Dendritic cell treated with granulocyte-macrophage colony-stimulating factor and Interleukin-4, amounts not matched to agents 40 ng/mL and 50 ng/mL, for 4 days (primary cell): Measurements from ENCODE around the gene PSAP.
"Not testable (repeated sequence)": the region's sequence is repeated elsewhere in the genome, so short reads cannot be mapped to it uniquely, and the experiment has no call there.

Experiments used
- H3K27ac Mint-ChIP-seq: one replicate; pipeline ENCODE4 v1.8.0; 2022; ENCODE audit warnings: mild to moderate bottlenecking, mixed read lengths
- H3K27me3 Mint-ChIP-seq: one replicate; pipeline ENCODE4 v1.8.0; 2022; ENCODE audit warnings: mild to moderate bottlenecking, mixed read lengths
- H3K36me3 Mint-ChIP-seq: one replicate; pipeline ENCODE4 v1.8.0; 2022; ENCODE audit warnings: low read depth, mixed read lengths
- H3K4me1 Mint-ChIP-seq: one replicate; pipeline ENCODE4 v1.8.0; 2022; ENCODE audit warnings: low read depth, mixed read lengths
- H3K4me3 Mint-ChIP-seq: one replicate; pipeline ENCODE4 v1.8.0; 2022; ENCODE audit warnings: mild to moderate bottlenecking, moderate library complexity, mixed read lengths
- H3K9me3 Mint-ChIP-seq: one replicate; pipeline ENCODE4 v1.8.0; 2022; ENCODE audit warnings: mixed read lengths
- intact Hi-C: fragments of 100-400 bp; cut with micrococcal nuclease; formaldehyde crosslinking; loops from one replicate; pipeline ENCODE4 v1.15.0; 2022

Gene PSAP

DNA sequence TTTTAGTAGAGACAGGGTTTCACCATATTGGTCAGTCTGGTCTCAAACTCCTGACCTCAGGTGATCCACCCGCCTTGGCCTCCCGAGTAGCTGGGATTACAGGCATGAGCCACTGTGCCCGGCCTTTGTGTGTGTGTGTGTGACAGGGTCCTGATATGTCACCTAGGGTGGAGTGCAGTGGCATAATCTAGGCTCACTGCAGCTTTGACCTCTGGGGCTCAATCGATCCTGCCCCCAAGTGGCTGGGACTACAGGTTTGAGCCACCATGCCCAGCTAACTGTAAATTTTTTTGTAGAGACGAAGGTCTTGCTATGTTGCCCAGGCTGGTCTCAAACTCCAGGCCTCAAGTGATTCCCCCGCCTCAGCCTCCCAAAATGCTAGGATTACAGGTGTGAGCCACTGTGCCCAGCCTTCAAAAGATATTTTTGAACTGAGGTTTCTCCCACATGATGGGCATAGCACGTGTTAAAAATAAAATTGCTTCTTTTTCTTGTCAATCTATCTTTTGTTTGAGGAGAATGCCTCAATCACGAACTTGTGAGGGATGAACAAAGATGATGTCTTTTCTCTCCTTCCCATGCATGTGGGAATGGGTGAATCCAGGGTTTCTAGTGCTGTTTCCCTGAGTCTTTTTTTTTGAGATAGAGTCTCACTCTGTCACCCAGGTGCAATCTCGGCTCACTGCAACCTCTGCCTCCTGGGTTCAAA lies 30.8 kb upstream of the PSAP start:
- intact Hi-C loops: no loop called here
- Mint-ChIP-seq H3K36me3 (no peaks in the 10 kb centered on the region), H3K27me3 (no peaks in the 10 kb centered on the region), H3K4me3 (no peak overlapping the region), H3K27ac (peak overlapping the region; percentile 70), H3K9me3 (no peaks in the 10 kb centered on the region), H3K4me1 (peaks cover 67% of the 10 kb centered on the region)

DNA sequence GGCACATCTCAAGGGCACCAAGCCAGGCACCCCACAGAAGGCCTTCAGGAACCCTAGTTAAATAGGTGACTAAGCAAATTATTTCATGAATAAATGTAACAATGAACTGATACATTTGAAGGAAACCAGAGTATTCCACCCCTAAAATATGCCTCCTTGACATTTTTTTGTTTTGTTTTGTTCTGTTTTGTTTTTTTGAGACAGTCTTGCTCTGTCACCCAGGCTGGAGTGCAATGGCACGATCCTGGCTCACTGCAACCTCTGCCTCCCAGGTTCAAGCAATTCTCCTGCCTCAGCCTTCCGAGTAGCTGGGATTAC lies 30.2 kb upstream of the PSAP start:
- H3K36me3 Mint-ChIP-seq, H3K4me3 Mint-ChIP-seq, intact Hi-C loops, H3K9me3 Mint-ChIP-seq, H3K27me3 Mint-ChIP-seq: not testable (repeated sequence)
- H3K27ac Mint-ChIP-seq: peak overlapping the region; percentile 70
- H3K4me1 Mint-ChIP-seq: peaks cover 67% of the 10 kb centered on the region

DNA sequence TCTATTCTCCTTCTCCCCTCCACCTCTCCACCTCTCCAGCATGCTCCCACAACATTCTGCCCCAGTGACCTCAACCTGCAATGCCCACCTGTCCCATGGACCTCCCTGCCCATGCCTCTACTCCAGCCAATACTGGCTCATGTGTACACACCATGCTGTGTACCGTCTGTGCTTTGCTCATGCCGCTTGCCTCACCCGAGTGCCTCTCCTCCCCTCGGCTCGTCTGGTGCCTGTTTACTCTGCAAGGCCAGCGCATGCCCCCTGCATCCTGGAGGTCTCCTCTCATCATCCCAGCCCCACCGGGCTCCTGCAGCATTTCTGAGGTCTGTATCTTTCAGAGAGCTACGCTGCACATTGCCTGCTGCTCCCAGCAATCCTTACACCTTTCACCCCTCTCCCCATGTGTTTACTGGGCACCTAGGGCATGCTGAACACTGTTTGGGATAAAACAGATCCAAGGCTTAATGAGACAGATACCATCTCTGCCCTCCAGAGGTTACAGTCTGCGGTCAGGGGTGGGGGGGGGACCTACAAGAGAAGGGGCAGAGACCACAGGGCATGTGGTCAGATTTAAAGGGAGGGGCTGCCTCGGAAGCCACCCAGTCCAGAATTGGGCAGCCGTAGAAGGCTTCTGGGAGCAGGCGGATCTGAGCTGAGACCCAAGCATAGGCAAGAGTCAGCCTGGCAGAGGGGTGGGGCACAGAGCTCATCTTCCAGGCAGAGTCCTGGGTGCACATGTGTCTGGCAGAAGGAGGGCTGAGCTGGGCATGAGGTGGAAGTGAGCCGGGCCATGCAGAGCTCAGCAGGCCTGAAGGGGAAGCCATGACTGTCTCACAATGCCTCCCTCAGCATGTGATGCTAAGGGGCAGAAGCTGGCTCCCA lies 29.6 kb upstream of the PSAP start:
- H3K36me3 Mint-ChIP-seq: no peaks in the 10 kb centered on the region
- H3K27ac Mint-ChIP-seq: peak overlapping the region; percentile 70
- intact Hi-C loops: no loop called here
- H3K27me3 Mint-ChIP-seq: no peaks in the 10 kb centered on the region
- H3K4me1 Mint-ChIP-seq: peaks cover 67% of the 10 kb centered on the region
- no peaks in the 10 kb centered on the region for H3K9me3 Mint-ChIP-seq
- H3K4me3 Mint-ChIP-seq: no peak overlapping the region

DNA sequence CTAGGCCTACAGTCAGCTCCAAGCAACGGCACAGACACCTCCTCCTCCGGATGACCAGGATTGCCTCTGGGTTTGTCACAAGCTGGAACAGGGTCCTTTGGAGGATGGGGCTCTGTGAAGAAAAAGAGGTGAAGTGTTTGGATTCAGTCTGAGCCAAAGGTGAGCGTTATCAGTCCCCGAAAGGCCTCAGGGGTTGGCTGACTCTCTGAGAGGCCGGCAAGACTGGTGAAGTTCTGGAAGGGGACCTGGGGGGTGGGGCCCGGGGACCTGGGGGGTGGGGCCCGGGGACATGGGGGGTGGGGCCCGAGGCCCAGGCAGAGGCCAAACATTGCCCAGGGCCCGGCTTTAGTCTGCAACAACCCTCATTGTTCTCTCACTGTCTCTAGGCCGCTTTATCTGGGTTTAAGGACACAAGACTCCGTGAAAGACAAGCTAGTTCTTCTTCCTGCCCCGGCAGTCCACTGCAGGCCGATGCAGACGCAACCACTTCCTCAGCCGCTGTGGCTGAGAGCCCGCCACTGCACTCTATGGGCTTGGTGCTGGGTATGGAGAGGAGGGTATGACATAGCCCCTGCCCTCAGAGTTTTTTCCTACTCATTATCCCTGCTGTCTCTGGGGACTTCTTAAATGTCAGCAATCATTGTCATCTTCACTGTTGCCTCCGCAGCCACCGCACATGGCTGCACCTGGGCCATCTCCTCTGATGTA lies 27.4 kb upstream of the PSAP start:
- no peaks in the 10 kb centered on the region for H3K9me3 Mint-ChIP-seq
- no peaks in the 10 kb centered on the region for H3K27me3 Mint-ChIP-seq
- peak overlapping the region; percentile 83 for H3K27ac Mint-ChIP-seq
- H3K4me1 Mint-ChIP-seq: peaks cover 70% of the 10 kb centered on the region
- H3K36me3 Mint-ChIP-seq: no peaks in the 10 kb centered on the region
- intact Hi-C loops: no loop called here
- H3K4me3 Mint-ChIP-seq: no peak overlapping the region

DNA sequence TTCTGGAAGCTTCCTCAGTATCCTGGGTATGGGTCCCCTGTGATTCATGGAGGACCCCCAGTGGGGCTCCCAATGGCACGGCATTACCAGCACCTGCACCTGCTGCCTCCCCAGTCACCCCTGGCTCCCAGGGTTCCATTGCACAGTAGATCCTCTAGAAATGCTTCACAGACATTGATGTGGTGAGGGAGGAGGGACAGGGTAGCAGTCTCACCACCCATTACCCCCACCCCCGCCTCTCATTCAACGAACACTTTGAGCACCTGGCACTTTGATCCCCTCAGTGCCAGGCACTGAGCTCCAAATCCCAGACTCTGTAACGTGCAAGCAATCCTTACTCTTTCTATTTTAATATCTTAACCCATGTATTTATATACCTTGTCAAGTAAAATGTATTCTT lies 26.8 kb upstream of the PSAP start:
- no peaks in the 10 kb centered on the region for H3K27me3 Mint-ChIP-seq
- no peak overlapping the region for H3K4me3 Mint-ChIP-seq
- H3K36me3 Mint-ChIP-seq: no peaks in the 10 kb centered on the region
- peak overlapping the region; percentile 83 for H3K27ac Mint-ChIP-seq
- intact Hi-C loops: no loop called here
- peaks cover 68% of the 10 kb centered on the region for H3K4me1 Mint-ChIP-seq
- H3K9me3 Mint-ChIP-seq: no peaks in the 10 kb centered on the region

DNA sequence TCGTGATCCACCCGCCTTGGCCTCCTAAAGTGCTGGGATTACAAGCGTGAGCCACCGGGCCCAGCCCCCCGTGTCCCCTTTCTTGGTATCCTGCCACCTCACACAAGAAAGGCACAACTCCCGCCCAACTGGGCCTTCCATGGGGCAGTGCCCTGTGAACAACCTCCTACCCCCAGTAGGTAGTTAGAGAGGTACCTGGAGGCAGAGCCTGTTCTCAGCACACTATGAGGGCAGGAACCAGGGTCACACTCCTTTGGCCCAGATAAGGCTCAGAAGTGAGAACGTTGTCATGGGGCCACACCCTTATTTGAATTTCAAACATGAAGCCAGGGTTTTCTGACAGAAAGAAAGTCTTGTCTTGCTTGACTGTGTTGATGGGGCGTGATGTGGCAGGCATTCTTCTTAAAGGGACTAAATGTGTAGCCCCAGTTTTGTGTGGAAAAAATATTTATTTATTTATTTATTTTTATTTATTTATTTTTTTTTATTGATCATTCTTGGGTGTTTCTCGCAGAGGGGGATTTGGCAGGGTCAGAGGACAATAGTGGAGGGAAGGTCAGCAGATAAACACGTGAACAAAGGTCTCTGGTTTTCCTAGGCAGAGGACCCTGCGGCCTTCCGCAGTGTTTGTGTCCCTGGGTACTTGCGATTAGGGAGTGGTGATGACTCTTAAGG lies 23.8 kb upstream of the PSAP start:
- peaks cover 57% of the 10 kb centered on the region for H3K4me1 Mint-ChIP-seq
- H3K27ac Mint-ChIP-seq: peak overlapping the region; percentile 86
- H3K27me3 Mint-ChIP-seq, H3K9me3 Mint-ChIP-seq, intact Hi-C loops, H3K36me3 Mint-ChIP-seq: not testable (repeated sequence)
- H3K4me3 Mint-ChIP-seq: peak overlapping the region; percentile 5

DNA sequence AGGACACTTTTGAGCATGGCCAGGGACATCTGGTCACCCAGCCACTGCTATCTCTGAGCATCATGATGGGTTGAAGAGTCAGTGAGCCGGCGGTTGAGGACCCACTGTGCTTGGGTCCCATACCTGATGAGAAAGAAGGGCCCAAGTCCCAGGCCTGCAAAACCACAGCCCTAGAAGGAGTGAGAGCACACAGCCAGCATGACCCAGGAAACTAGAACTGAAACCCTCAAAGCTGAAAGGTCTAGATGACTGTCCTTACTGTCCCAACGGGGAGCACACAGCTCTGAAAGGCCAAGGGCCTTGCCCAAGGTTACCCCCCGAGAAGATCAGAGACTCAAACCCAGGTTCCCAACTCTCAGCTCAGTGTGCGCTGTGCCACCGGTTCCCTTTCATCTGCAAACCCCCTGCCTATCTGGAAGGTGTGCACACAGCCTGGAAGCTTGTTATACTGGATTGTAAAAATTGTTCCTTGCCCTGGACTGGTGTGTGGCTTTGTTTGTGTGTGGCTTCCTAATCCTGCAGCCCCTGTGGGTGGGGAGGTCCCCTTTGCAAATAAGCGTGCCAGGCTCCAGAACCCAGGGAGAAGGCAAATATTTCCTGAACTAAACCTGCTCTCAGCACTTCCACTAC lies 22.6 kb upstream of the PSAP start:
- no peaks in the 10 kb centered on the region for H3K9me3 Mint-ChIP-seq
- intact Hi-C loops: no loop called here
- peak overlapping the region; percentile 86 for H3K27ac Mint-ChIP-seq
- no peaks in the 10 kb centered on the region for H3K27me3 Mint-ChIP-seq
- no peaks in the 10 kb centered on the region for H3K36me3 Mint-ChIP-seq
- peaks cover 52% of the 10 kb centered on the region for H3K4me1 Mint-ChIP-seq
- no peak overlapping the region for H3K4me3 Mint-ChIP-seq

DNA sequence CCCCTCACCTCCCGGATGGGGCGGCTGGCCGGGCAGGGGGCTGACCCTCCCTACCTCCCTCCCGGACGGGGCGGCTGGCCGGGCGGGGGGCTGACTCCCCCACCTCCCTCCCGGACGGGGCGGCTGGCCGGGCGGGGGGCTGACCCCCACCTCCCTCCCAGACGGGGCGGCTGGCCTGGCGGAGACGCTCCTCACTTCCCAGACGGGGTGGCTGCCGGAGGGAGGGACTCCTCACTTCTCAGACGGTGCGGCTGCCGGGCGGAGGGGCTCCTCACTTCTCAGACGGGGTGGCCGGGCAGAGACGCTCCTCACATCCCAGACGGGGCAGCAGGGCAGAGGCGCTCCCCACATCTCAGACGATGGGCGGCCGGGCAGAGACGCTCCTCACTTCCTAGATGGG lies 18.6 kb upstream of the PSAP start:
- H3K9me3 Mint-ChIP-seq, H3K27me3 Mint-ChIP-seq, H3K4me3 Mint-ChIP-seq, intact Hi-C loops, H3K36me3 Mint-ChIP-seq: not testable (repeated sequence)
- H3K27ac Mint-ChIP-seq: peak overlapping the region; percentile 78
- peaks cover 62% of the 10 kb centered on the region for H3K4me1 Mint-ChIP-seq

DNA sequence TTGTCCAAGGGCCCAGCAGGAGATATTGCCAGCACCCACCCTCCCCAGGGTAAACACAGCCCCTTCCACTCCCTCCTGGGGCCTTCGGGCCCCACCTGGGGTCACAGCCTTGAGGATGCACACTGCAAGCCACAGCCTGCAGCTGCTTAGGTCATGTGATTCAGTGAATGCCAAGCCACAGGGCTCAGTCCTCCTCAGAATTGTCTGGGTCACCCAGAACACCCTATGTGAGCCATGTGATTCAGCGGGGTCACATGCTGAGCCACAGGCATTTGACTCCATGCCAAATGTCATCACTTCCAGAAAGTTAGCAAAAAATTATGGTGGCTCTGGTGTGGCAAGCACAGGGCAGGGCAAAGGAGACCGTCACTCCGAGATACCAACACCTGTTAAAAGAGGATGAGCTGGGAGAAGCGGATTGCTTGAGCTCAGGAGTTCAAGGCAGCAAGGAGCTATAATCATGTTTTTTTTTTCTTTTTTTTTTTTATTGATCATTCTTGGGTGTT lies 17.2 kb upstream of the PSAP start:
- Mint-ChIP-seq H3K36me3 (no peaks in the 10 kb centered on the region), H3K27ac (peak overlapping the region; percentile 96), H3K4me1 (peaks cover 51% of the 10 kb centered on the region), H3K4me3 (peak overlapping the region; percentile 51), H3K27me3 (no peaks in the 10 kb centered on the region), H3K9me3 (no peaks in the 10 kb centered on the region)
- intact Hi-C loops: no loop called here

DNA sequence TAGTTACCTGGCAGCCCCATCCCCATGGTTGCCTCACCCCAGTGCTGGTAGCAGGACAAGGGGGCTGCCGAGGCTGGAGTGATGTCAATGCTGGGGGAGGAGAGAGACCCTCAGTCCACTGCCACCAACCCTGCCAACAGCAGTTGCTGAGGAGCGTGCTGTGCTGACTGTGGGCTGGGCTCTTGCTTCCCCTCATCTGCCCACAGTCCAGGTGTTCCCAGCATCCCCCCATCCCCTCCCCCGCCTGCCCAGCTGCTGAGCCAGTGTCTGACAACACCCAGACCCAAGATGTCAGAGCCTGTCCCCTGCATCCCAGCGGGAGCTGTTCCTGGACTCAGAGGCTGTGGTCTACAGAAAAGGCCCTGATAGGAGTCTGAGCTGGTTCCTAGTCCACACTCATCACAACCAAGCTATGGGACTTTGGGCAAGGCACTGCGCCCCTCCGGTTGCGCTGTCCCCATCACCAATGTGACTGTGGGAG lies 14.6 kb upstream of the PSAP start:
- peaks cover 46% of the 10 kb centered on the region for H3K4me1 Mint-ChIP-seq
- H3K36me3 Mint-ChIP-seq: no peaks in the 10 kb centered on the region
- no peak overlapping the region for H3K4me3 Mint-ChIP-seq
- H3K27me3 Mint-ChIP-seq: no peaks in the 10 kb centered on the region
- H3K27ac Mint-ChIP-seq: no peak overlapping the region
- no peaks in the 10 kb centered on the region for H3K9me3 Mint-ChIP-seq
- intact Hi-C loops: no loop called here

DNA sequence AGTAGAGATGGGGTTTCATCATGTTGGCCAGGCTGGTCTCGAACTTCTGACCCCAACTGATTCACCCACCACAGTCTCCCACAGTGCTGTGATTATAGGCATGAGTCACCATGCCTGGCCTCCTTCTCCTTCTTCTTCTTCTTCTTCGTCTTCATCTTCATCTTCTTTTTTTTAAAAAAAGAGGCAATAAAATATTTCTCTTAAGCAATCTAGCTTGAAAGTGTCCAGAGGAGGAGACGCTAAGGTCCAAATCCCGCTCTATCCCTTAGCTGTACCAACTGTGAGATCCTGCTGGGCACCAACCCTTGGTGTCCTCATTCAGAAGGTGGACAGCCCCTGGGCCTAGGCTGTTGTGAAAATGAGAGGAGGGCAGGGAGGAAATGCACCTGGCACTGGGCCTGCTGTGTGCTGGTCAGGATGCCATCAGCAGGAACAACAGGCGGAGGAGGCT lies 13.9 kb upstream of the PSAP start:
- Mint-ChIP-seq H3K36me3 (no peaks in the 10 kb centered on the region), H3K4me1 (peaks cover 49% of the 10 kb centered on the region), H3K9me3 (no peaks in the 10 kb centered on the region), H3K27ac (peak overlapping the region; percentile 7), H3K27me3 (no peaks in the 10 kb centered on the region), H3K4me3 (no peak overlapping the region)
- intact Hi-C loops: no loop called here

DNA sequence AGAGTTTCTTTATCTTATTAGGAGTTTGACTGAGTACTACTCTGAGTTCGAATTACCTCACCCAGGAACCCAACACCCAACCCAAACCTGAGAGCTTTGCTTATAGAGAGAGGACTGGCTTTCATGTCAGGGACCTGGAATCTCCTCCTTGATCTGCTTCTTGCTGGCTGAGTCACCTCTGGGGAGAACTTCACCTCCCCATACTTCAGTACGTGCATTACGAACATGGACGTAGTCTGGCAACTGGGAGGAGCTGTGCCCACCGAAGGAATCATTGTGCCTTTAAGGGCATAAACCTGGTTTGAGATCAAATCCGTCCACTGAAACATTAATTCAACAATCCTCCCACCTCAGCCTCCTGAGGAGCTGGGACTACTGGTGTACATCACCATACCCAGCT lies 12.2 kb upstream of the PSAP start:
- Mint-ChIP-seq H3K4me1 (peaks cover 58% of the 10 kb centered on the region), H3K27me3 (no peaks in the 10 kb centered on the region), H3K36me3 (no peaks in the 10 kb centered on the region), H3K9me3 (no peaks in the 10 kb centered on the region), H3K4me3 (no peak overlapping the region), H3K27ac (no peak overlapping the region)
- intact Hi-C loops: no loop called here

DNA sequence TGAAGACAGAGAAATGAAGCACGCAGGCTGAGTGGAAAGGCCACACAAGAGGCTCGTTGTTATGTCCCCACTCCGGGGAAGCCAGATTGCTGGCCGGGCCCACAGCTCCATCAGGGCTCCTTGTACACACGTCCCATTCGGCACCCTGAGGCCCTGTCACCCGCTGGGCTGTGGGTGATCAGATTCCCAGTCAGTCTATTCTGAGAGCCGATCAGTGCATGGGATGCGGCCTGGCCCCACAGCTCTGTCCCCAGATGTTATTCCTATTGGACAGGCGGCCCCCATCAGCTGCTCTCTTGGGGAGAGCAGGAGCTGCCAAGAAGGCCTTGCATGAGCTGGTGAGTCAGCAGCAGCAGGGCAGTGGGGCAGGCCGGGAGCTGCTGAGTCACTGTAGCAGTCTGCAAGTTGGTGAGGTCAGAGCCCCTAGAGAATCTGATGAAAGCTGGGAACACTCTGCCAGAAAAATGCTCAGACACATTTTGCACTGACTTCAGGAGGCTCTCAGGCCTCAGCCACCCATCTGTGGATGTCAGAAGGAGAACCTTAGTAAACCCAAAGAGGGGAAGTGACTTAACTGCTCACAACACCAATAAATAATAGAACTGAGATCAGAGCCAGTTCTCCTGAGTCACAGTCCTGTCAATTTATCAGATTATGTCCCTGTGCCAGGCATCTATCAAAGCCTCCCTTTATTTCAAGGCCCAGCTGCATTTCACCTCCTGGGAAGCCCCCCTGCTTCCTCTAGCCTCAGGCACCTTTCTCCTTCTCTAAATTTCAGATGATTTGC lies 9.4 kb upstream of the PSAP start:
- Mint-ChIP-seq H3K9me3 (no peaks in the 10 kb centered on the region), H3K4me1 (peaks cover 62% of the 10 kb centered on the region), H3K27me3 (no peaks in the 10 kb centered on the region), H3K36me3 (no peaks in the 10 kb centered on the region), H3K4me3 (no peak overlapping the region), H3K27ac (peak overlapping the region; percentile 90)
- intact Hi-C loops: no loop called here
